NCI-H2029 (cell line): Measurements from ENCODE around the gene LMX1A.
A peak's percentile ranks its signal among the peaks of the same experiment; 100 is the strongest.

Source experiments
- DNase-seq: peaks from one replicate; lab custom pipeline; 2025; lab: John Stamatoyannopoulos, UW

Gene LMX1A

GRCh38 chr1:165355977-165356811 is at the start of gene LMX1A:
TSS of gene LMX1A (minus strand) at chr1:165356715. CDS start at chr1:165355559, 1,156 bp downstream.
- DNase-seq = no peak

- peak; percentile 4 for DNase-seq
Measured at GRCh38 chr1:165403835-165404482, 47.4 kb upstream of the LMX1A start.

DNA sequence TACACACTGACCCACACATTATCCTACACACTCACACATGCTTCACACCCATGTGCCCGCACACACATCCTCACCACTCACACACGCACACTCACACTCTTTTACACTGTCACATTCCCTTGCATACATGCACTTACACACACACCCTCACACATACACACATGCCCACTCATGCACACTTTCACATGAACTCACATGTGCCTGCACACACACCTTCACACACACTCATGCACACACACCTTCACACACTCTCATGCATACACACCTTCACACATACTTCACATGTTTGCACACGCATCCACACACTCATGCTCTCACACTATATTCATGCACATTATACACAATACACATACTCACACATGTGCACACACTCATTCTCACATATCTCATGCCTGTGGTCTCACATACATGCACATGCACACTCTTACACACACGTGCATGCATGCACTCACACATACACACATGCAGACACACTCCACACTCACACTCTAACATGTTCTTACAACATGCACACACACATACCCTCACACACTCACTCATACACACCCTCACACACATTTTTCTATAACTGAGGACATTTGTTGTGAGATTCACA is 46.1 kb upstream of the LMX1A start:
- no peak for DNase-seq

DNA sequence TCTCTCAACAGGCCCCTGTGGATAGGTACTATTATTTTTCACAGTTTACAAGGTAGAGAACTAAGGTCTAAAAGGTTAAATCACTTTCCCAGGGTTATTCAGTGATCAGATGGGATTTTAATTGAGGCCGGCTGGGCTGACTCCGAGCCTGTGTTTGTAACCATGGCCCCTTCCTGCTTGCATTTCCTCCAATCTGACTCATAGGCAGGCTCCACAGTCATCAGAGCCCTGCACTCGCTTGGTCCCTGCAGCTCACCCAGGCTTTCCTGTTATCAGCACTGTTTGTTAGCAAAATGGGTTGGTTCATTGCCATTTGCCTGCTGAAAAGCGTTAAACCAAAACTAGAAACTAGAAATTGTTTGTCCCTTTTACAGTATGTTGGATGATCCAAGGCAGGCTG is 41.4 kb upstream of the LMX1A start:
- DNase-seq = no peak

DNA sequence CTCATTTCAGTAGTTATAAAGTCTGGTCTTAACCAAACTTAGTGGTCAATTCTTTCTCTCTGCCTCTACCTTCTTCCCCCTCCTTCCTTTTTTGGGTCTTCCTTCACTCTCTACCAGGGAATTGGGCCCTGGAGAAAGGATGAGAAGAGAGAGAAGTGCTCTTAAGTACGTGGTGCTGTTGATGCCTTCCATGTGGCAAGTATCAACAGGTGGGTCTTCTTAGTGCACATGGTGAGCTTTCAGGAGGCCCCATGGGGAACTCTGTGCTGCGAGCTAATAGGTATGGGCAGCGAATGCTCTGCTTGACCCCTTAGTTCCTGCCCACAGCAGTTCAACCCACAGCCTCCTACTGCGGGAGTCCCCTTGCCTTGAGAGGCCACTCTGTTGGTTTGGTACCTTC is 39.4 kb upstream of the LMX1A start:
- DNase-seq = no peak

- no peak for DNase-seq
Measured at GRCh38 chr1:165395478-165395877, 39.0 kb upstream of the LMX1A start.

DNA sequence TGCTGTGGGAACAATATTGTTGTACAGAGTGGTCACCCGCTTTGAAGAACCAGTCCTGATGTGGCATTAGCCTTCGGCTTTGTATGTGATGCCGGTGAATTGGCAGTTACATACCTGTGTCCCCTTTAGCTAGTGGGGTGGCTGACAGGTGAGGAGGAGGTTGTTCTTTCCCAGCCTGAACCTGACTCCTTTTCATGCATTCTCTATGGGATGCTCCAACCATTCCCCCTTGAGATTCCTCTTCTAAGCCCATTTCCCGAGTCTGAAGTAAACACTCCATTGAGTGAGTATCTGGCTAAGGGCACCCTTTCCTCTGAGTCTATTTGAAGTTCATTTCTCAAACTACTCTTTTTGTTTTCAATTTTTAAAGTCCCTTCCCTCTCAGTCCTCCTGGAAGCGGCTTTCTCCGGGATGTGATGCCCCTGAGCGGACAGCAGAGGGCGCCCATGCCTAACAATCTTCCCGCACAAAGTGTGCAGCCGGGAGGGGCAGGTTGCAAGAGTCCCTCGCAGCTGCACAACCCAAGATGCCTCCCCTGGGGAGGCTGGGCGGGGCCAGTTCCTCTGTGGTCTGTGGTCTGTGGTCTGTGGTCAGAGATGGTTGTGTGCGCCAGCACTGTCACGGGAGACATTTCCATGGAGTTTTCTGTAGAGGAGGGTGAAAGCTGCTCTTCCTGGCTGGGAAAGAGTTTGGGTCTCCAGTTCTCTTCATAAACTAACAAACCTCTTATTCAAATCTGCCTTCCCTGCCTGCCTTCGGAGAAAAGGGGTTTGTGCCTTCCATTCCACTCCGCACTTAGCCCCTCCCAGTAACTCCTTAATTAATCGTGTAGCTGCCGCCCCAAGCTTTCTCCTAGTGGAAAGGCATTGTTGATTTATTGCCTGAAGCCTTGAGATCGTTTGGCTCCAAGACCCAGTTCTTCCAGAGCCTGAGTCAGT is 36.4 kb upstream of the LMX1A start:
- DNase-seq = peak; percentile 65

DNA sequence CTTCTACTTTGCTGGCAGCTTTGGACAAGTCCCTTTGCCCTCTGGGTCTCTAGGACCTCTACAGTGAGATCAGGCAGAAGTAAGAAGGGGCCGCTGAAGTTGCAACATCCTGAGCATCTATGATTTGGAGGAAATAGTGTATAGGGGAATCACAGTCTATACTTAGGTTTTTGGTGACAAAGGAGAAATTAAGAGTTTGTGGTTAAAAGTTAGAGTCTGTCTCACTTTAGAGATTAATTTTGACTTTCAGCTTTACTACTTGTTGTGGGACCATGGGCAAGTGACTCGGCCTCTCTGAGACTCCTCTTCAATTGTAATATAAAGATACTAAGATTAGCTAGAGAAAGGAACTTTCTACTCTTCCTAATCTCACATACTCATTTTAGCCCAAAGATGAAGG is 33.1 kb upstream of the LMX1A start:
- no peak for DNase-seq

GRCh38 chr1:165387961-165388360 is 31.4 kb upstream of the LMX1A start:
- DNase-seq = no peak

GRCh38 chr1:165387505-165387904 is 31.0 kb upstream of the LMX1A start:
- no peak for DNase-seq

GRCh38 chr1:165383599-165384405 is 27.3 kb upstream of the LMX1A start:
- DNase-seq = no peak

- no peak for DNase-seq
Measured at GRCh38 chr1:165383067-165383466, 26.6 kb upstream of the LMX1A start.

GRCh38 chr1:165381745-165382505 is 25.4 kb upstream of the LMX1A start:
- DNase-seq = no peak

DNA sequence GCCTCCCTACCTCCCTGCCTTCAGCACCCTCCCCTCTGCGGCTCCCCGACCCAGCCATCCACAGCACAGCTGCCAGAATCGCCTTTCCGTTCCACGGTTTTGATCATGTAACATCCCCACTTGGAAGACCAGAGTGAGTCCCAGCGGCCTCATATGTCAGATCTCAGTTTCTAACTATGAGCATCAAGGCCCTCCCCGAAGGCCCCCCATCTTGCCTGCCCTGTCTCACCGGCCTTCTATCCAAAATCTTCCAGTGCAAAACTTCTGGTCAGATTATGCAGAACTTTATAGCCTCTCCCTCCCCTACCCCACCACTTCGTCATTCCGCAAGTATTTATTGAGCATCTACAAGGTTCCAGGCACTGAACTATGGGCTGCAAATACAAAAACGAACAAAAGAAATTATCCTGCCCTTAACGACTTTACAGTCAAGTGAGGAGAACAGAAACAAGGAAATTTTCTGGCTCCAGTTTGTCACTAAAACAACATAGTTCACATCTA is 20.3 kb upstream of the LMX1A start:
- DNase-seq = no peak

GRCh38 chr1:165376041-165376810 is 19.7 kb upstream of the LMX1A start:
- peak; percentile 71 for DNase-seq

DNA sequence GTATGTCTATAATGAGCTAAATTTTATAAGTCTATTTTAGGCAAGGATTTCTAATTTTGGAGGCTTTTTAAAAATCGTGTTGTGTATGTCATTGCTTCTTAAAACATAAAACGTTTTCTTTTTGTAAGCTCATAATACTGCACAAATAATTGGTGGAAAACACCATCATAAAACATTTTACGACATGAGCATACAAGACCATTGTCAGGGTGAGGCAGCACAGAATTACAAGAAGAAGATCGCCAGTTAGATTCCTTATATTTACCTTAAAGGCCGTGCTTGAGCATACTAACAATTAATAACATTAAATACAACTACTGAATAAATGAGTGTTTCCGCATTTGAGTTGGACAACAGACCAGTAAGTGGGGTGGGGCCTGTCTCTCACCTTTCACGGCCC is 19.1 kb upstream of the LMX1A start:
- no peak for DNase-seq

GRCh38 chr1:165371588-165372225 is 15.2 kb upstream of the LMX1A start:
- no peak for DNase-seq

GRCh38 chr1:165369255-165369848 is 12.8 kb upstream of the LMX1A start:
- peak; percentile 15 for DNase-seq
